Omental fat pad (tissue), 4 donors: ENCODE data around the gene HOXA5. TPM values are rescaled to one million over a fixed set of nuclear protein-coding genes. Genes with fewer than 3 reads are reported as not detected.

Experiments used
- ATAC-seq: fragments of 150-250 bp; one replicate; pipeline ENCODE4 v1.9.1; 2016; ENCODE audit warnings: mild to moderate bottlenecking, moderate library complexity; ENCODE audit not compliant: low FRiP score
- DNase-seq: peaks from one replicate; pipeline ENCODE4 v3.0.0-alpha.2; 2019; ENCODE audit warnings: low spot score
- CTCF ChIP-seq, 3 donors: fragments of 450-650 bp; IDR thresholded peaks; one replicate each; pipeline ENCODE4 v1.5.1; 2016 to 2017; ENCODE audit warnings: antibody characterized with exemption in 3 of 3, mild to moderate bottlenecking in 3 of 3, moderate library complexity in 2 of 3
- total RNA-seq, 4 donors: library from RNA; depleted of rRNA; stranded (reverse); fragments of >200 nt; gene quantifications; one replicate each; pipeline ENCODE4 v1.1.0, GENCODE V29; 2016

Gene HOXA5
- total RNA-seq, 4 donors from 2014 or later = 10.4 to 39.4 (median 26.5) TPM

- no peak for DNase-seq
- TF ChIP-seq CTCF (IDR thresholded peaks at IDR 0.05) = no peak
- ATAC-seq = no peak
Observed at GRCh38 chr7:27097686-27098577, 45.5 kb downstream of the HOXA5 start.

- DNase-seq = no peak
- TF ChIP-seq CTCF (IDR thresholded peaks at IDR 0.05) = no peak
- peak; percentile 35 for ATAC-seq
Observed at GRCh38 chr7:27096768-27097514, 46.5 kb downstream of the HOXA5 start.

GRCh38 chr7:27095897-27096767 lies 47.3 kb downstream of the HOXA5 start, which contains the start of gene HOXA1:
Gene HOXA1, minus strand, starts transcription at chr7:27096000. Its CDS starts 88 bp downstream, at chr7:27095912.
- no peak for TF ChIP-seq CTCF (IDR thresholded peaks at IDR 0.05)
- peak; percentile 54 for DNase-seq
- ATAC-seq = peak; percentile 68

GRCh38 chr7:27095050-27095896 lies 48.2 kb downstream of the HOXA5 start:
- ATAC-seq (peak; percentile 11), DNase-seq (no peak)
- no peak for TF ChIP-seq CTCF (IDR thresholded peaks at IDR 0.05)

GRCh38 chr7:27094304-27095049 lies 49.0 kb downstream of the HOXA5 start:
- TF ChIP-seq CTCF (IDR thresholded peaks at IDR 0.05) = no peak
- ATAC-seq (no peak), DNase-seq (no peak)
